ENCODE data around the gene BLOC1S1.
A peak's percentile ranks its signal among the peaks of the same experiment; 100 is the strongest.

BLOC1S1 gene

DNA sequence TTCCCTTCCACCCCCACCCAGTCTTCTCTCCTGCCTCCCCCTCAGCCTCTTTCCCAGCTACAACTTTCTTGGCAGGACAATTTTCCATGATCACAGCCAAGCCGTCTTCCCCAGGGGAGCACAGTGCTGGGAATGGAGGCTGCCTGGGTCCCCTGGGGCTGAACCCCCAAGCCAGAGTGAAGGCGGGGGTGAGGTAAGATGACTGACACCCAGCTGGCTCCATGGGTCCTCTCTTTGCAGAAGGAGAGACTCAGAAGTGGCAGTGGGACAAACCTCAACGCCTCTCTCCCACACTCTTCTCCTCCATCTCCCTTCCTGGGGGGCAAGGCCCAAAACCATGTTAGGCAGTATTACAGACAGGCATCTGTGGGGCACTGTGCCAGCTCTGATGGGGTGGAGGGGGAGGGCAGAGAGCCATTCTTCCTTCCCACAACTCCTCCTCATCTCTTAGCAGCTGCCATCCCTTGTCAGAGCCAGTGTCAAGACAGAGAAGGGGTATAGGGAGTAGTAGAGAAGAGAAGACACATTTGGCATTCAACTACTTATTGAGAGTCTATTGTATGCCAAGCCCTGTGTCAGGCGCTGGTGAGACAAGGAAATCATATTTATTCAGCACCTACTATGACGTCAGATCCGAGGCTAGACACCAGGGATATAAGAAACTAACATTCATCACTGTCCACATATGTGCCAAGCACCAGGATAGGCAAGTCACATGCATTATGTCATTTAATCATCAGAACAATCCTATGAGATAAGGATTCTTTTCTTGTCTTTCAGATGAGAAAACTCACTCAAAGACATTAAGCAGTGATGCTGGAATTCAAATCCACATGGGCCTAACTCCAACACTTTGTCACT, 11.7 kb upstream of the BLOC1S1 start:
- Histone ChIP-seq H3K36me3 (ENCODE audit: control insufficient read depth, insufficient read depth, low read length) (no peaks in the 10 kb centered on the region), H3K4me3 (ENCODE audit: low read depth, low read length) (no peak overlapping the region), H2AFZ (no peak overlapping the region), H3K9ac (no peak overlapping the region), H3K27me3 (ENCODE audit: control insufficient read depth, insufficient read depth, low read length) (no peaks in the 10 kb centered on the region), H3K27ac (no peak overlapping the region), H3K9me3 (ENCODE audit: control insufficient read depth, low read length) (no peaks in the 10 kb centered on the region), H3K4me2 (ENCODE audit: low read length) (no peak overlapping the region), H3K79me2 (no peaks in the 10 kb centered on the region), H3K4me1 (no peaks in the 10 kb centered on the region)
- TF ChIP-seq CTCF (IDR thresholded peaks at IDR 0.05) = no peak

DNA sequence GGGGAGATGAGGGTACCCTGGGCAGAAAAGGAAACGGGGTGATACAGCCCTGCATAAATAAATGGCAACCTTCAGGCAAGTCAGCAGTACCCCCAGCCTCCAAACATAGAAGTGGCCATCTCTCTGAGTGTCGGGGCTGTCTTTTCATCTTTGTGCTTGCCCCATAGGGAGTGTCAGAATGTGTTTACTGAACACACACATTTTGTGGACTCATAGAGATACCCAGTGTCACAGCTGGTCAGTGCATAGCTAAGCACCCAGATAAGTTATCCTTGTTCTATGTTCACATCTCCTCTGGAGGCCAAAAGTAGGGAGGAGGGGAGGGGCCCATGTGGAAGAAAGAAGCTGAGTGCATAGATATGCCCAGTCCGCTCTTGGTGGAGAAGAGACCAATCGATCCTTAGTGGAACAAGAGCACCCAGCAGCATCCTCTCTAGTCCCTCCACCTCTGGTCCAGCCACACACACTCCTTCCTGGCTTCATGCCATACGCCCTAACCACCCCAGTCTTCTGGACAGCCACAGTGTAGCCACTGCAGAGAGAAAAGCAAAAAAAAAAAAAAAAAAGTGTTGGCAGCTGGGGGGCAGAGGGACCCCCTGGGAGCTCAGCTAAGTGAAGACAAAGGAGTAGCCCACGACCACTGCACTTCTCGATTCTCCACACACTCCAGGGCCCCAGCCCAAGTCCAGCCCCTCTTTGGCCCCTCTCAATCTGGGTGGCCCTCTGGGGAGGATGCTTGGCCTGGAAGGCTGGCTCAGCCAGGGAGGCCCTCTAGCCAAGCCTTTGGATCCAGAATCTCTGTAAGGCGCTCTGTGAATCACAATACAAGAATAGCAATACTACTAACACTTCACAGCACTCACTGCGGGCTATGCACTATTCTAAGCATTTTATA, 10.8 kb upstream of the BLOC1S1 start:
- H3K4me3 ChIP-seq (ENCODE audit: low read depth, low read length) = no peak overlapping the region

DNA sequence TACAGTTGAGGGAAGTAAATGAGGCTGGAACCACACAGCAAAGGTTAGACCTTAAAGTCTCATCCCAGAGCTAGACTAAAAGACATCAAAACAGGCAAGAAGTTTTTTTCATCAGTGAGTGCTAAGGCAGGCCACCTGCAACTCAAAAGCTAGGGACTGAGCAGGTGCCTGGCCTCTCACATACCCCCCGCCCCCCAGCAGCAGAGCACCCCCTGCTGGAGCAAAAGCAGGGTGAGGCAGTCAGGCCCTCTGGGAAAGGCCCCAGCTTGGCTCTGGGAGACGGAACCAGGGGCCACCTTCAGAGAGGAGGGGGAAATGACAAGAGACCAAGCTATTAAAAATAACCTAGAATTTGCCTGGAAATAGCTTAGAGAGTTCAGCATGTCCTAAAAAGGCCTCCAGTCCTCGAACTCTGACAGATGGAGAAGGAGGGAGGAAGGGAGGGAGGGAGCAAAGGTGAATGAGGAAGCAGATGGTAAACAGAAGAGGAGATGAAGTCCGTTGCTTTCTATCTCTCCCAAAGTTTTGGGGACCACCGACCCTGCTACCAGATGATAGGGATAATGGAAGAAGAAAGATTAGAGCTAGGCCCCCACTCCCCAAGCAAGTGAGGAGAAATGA, 10.0 kb upstream of the BLOC1S1 start:
- no peak overlapping the region for H3K9ac ChIP-seq
- no peak for TF ChIP-seq CTCF (IDR thresholded peaks at IDR 0.05)
- no peak overlapping the region for H3K4me3 ChIP-seq (ENCODE audit: low read depth, low read length)

More for the DNA sequence above, 10.8 kb upstream of the BLOC1S1 start:
- Histone ChIP-seq H3K36me3 (ENCODE audit: control insufficient read depth, insufficient read depth, low read length) (no peaks in the 10 kb centered on the region), H3K79me2 (no peaks in the 10 kb centered on the region), H3K27me3 (ENCODE audit: control insufficient read depth, insufficient read depth, low read length) (no peaks in the 10 kb centered on the region), H3K9me3 (ENCODE audit: control insufficient read depth, low read length) (no peaks in the 10 kb centered on the region), H2AFZ (no peak overlapping the region), H3K27ac (no peak overlapping the region), H3K4me2 (ENCODE audit: low read length) (no peak overlapping the region), H3K9ac (no peak overlapping the region), H3K4me1 (no peaks in the 10 kb centered on the region)
- no peak for TF ChIP-seq CTCF (IDR thresholded peaks at IDR 0.05)

GRCh38 chr12:55706568-55707218, 9.2 kb upstream of the BLOC1S1 start:
- Histone ChIP-seq H3K79me2 (no peaks in the 10 kb centered on the region), H3K4me1 (no peaks in the 10 kb centered on the region), H3K36me3 (ENCODE audit: control insufficient read depth, insufficient read depth, low read length) (no peaks in the 10 kb centered on the region), H3K4me3 (ENCODE audit: low read depth, low read length) (no peak overlapping the region), H3K27me3 (ENCODE audit: control insufficient read depth, insufficient read depth, low read length) (no peaks in the 10 kb centered on the region), H3K9me3 (ENCODE audit: control insufficient read depth, low read length) (no peaks in the 10 kb centered on the region), H3K9ac (no peak overlapping the region), H3K4me2 (ENCODE audit: low read length) (no peak overlapping the region), H3K27ac (peak overlapping the region; percentile 6), H2AFZ (peak overlapping the region; percentile 63)
- no peak for TF ChIP-seq CTCF (IDR thresholded peaks at IDR 0.05)

More for the DNA sequence above, 10.0 kb upstream of the BLOC1S1 start:
- no peak overlapping the region for H3K27ac ChIP-seq
- H3K4me2 ChIP-seq (ENCODE audit: low read length) = no peak overlapping the region
- no peaks in the 10 kb centered on the region for H3K9me3 ChIP-seq (ENCODE audit: control insufficient read depth, low read length)
- H3K36me3 ChIP-seq (ENCODE audit: control insufficient read depth, insufficient read depth, low read length) = no peaks in the 10 kb centered on the region
- no peak overlapping the region for H2AFZ ChIP-seq
- no peaks in the 10 kb centered on the region for H3K27me3 ChIP-seq (ENCODE audit: control insufficient read depth, insufficient read depth, low read length)
- no peaks in the 10 kb centered on the region for H3K79me2 ChIP-seq
- H3K4me1 ChIP-seq = no peaks in the 10 kb centered on the region
